NCI-H2107 treated with DMSO at 0.1 percent for 48 hours (cell line): ENCODE results near the gene HOMER2.

Source experiments
- DNase-seq: peaks from one replicate; lab custom pipeline; 2025; ENCODE audit not compliant: unreplicated experiment; lab: John Stamatoyannopoulos, UW

Gene HOMER2

DNA sequence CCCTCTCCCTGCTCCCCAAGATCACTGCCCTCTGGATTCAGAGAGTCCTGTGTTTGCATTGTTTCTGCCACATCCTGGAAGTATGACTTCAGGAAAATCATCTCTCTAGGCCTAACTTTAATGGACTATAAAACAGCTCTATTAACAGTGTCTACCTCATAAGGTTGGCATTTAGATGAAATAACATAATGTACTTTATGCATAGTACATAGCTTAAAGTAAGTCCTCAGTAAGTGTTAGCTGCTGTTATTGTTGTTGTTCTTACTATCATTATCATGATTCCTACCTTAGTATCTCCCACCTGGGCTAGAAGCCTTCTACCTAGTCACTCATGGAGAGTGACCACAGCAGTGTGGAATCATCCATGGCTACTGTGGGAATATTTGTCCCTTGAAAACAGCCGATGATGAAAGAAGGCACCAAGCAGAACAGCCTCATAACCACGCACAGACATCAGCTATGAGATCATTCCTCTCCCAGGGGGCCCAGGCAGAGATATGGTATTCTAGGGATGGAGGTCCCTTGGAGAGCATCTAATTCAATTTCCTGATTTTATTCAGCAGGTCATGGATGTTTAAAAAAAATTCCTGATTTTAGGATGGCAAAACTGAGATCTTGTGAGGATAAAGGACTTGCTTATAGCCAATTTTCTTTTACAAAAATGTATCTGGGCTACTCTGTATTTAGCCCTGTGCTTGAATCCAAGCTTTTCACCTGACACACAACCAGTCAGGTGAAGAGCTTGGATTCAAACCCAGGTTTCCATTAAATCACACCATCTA lies 148.5 kb downstream of the HOMER2 start:
- DNase-seq, result no peak

DNA sequence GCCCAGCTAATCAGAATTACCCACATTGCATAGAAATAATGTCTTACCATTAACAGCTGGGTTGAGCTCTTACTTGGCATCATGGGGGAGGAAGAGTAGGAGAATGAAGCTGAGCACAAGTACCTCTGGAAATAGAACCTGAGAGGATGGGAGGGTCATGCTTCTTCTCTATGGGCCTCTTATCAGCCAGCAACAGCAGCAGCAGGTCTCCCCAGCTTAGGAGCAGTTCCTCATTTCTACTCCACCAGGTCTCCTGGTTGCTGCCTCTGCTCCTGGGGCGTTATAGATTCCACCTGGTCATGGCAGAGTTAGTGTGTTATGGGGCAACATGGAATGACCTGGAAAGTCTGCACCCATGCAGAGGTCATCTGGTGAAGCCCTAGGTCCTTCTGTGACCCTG lies 150.0 kb downstream of the HOMER2 start:
- DNase-seq, result no peak

GRCh38 chr15:82799183-82799841 lies 153.2 kb downstream of the HOMER2 start:
- DNase-seq, result no peak
